Measurements from ENCODE around the gene CASQ1.
A peak's percentile ranks its signal among the peaks of the same experiment; 100 is the strongest.

The CASQ1 gene

DNA sequence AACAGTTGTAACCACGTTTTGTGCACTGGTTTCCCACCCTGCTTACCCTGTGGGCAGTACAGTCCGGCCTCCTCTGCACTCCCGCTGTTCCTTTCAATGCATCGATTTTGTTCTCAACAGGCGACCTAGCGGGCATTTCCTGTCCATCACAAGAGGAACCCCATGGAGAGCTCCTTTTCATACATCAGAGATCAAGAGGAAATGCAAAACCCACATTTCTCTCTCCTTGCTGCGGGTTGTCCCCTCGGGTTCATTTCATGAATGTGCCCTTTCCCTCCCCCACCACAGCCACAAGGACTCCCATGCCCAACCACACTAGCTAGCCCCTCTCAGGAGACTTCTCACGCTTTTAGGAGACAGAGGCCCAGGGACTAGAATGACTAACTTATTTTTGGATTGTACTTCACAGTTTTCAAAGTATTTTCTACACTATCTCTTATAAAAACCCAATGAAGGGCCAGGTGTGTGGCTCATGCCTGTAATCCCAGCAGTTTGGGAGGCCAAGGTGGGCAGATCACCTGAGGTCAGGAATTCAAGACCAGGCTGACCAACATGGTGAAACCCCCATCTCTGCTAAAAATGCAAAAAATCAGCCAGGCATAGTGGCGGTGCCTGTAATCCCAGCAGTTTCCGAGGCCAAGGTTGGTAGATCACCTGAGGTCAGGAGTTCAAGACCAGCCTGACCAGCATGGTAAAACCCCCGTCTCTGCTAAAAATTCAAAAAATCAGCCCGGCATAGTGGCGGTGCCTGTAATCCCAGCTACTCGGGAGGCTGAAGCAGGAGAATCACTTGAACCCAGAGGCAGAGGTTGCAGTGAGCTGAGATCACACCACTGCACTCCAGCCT is 20.6 kb upstream of the CASQ1 start:
- no peak for DNase-seq

- DNase-seq, result no peak
Observed at GRCh38 chr1:160171354-160171753, 19.0 kb upstream of the CASQ1 start.

DNA sequence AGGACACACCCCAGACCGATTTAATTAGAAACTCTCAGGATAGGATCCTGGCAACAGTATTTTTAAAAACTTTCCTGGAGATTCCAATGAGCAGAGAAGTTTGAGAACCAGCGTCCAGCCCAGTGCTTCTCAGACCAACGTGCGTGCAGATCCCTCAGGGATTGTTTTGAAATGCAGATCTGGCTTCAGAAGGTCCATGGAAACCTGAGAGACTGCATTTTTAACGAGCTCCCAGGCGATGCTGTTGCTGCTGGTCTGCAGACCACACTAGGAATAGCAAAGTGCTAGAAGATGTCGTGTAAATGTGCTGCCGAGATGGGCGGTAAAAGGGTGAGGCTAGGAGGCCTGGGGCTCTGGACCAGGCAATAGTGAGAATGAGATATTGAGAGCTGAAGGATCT is 18.4 kb upstream of the CASQ1 start:
- DNase-seq, result no peak

- no peak for DNase-seq
Observed at GRCh38 chr1:160177231-160177630, 13.1 kb upstream of the CASQ1 start.

DNA sequence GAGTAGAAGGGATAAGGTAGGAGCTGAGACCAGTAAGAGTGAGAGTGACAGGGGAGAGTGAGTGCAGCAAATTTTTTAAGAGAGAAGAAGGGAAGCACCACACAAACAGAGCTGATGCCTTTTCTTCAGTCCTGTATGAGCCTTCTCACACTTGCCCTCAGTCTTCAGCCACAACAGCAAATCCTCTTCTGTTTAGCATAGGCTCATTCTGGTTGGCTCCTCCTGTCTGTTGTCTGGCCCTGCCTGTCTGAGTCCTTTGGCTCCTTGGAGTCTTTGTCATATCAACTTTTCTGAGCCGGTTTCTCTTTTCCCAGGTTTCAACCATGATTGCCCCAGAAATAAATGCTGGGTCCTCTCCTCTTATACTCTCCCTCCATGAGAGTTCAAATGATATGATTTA is 12.7 kb upstream of the CASQ1 start:
- DNase-seq, result no peak

- no peak for DNase-seq
Observed at GRCh38 chr1:160178731-160179130, 11.6 kb upstream of the CASQ1 start.

DNA sequence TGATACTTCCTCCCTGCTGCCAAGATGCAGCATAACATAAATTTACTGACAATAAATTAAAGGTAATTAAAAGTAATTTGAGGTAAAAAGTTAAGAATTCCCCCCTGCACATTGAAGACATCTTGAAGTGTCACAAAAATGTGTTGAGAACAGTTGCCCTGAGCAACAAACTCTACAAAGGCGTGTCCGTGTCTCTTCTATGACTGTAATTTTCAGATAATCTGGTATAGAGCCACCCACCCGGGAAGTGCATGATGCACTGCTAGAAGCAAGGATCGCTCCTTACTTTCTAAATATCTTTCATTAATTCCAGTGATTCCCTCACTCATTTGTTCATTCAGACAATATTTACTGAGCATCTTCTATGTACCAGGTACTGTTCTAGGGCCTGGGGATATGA is 11.0 kb upstream of the CASQ1 start:
- DNase-seq, result no peak

- DNase-seq, result no peak
Observed at GRCh38 chr1:160186246-160186645, 4.1 kb upstream of the CASQ1 start.

- no peak for DNase-seq
Observed at GRCh38 chr1:160186729-160187128, 3.6 kb upstream of the CASQ1 start.

GRCh38 chr1:160187407-160187806 is 3.0 kb upstream of the CASQ1 start:
- DNase-seq, result no peak

DNA sequence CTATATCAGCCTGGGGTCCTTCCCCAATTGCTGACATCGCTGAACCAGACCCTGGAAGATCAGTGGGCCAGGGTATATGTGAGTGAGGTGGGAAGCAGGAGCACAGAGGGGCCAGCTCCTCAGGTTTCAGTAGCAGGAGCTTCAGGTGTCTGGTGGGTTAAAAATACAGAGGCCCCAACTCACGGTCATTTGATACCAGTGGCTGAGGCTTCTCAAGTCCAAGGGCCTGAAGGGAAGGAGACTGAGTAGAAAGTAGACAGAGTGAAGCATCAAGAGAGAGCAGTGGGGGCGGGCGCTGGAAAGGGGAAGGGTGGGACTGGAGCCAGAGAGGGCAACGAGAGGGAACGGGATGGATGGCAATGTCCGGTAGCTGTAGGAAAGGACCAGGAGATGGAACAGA is 2.0 kb upstream of the CASQ1 start:
- no peak for DNase-seq

GRCh38 chr1:160191756-160192155 is 1.4 kb downstream of the CASQ1 start:
- no peak for DNase-seq

DNA sequence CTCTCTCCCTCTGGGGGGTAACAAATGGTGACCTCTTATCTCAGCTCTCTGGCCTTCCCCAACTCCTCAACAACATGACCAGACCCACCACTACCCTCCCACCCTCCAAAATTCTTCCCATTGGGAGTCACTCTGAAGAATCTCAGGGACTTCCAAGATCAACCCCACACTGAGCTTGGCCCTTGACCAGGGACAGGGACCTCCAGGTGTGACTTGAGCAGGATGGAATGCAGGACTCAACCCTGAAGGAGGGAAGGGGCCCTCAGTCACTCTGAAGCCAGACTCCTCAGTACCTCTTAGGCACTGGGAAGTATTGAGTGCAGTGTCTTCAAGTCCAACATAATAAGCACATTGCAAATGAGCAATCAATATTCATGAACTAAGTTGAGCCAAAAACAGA is 1.9 kb downstream of the CASQ1 start:
- DNase-seq, result no peak

DNA sequence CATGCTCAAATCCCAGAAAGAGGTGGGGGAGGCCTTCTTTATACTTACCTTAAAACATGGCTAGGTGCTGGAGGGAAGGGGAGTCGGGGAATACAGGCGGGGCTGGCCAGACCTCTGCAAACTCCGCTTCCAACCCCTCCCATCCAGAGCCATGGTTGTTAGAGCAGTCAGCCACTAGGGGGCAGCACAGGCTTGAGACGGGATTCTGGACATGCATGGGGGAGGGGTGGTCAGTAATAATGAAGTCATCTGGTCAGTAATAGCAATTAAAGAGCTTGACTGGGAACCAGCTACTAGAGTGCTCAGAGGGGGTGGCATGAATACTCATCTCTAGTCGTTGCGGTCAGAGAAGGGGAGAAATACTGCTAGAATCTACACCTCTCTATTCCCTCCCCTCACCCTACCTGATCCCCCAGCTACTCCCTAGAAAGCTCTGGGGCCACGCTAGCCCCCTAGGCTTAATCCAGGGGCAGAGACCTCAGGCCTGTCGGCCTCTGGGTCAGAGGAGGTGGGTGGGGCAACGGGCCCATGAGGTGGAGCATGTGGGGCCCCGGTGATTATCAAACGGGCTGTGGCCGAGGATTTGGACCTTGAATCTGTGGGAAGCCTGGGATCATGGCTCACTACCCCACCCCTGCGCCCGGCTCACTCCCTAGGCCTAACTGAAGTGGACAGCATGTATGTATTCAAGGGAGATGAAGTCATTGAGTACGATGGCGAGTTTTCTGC is 2.9 kb downstream of the CASQ1 start:
- peak; percentile 70 for DNase-seq

GRCh38 chr1:160193832-160194736 is 3.7 kb downstream of the CASQ1 start:
- DNase-seq, result no peak

- DNase-seq, result no peak
Observed at GRCh38 chr1:160194737-160195059, 4.3 kb downstream of the CASQ1 start.

GRCh38 chr1:160196143-160196542 is 5.8 kb downstream of the CASQ1 start:
- no peak for DNase-seq

GRCh38 chr1:160197231-160197630 is 6.9 kb downstream of the CASQ1 start:
- DNase-seq, result peak; percentile 26

DNA sequence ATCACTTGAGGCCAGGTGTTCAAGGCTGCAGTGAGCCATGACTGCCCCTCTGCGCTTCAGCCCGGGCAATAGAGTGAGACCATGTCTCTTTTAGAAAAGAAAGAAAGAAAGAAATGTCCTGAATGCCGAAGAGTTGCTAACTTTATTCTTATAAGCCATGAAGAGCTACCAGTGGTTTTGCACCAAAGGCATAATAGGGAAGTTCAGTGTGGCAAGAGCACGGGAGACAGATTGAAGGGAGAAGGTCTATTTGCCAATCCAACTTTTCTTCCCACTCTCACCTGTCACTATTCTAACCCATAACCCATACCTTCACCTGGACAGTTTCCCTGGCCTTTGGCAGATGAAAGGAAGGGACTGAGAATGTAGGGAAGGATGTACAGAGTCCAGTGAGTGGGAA is 10.4 kb downstream of the CASQ1 start:
- DNase-seq, result no peak

DNA sequence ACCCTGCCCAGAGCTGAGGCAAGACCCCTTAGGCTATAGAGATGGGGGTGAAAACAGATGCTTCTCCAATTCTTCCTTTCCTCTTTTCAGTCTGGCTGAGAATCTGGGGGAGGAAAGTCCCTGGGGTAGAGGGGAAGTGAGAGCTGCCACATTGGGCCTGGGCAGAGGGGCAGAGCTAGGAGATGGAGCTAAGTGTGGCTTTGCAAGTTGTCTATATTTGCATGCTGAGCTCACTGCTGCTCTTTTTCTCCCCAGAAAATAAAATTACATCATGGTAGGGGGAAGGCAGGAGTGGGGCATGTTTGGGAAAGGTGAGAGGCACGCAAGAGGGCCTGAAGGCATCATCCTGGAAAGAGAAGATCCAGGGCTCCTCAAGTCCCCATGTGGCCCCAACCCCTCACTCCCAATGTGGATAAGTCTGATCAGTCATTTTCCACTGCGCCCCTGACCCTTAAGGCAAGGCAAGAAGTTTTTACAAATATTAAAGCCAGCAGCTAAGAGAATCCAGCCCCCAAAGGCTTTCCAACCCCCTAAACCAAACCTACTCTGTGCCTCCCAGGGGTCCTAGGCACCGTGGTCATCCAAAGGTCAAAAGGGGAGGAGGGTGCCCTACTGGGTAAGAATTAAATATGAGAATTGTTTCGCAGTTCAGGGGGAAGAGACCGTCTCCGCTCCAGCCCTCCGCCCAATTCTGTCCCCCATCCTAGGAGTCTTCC is 14.3 kb downstream of the CASQ1 start:
- no peak for DNase-seq

GRCh38 chr1:160205242-160206035 is 15.1 kb downstream of the CASQ1 start, which contains the start of gene PEA15:
TSS of gene PEA15 (plus strand) at chr1:160205384. CDS start at chr1:160211545, 6,161 bp downstream.
- DNase-seq, result peak; percentile 20

GRCh38 chr1:160206036-160206389 is 15.6 kb downstream of the CASQ1 start:
- no peak for DNase-seq

All from DMS 273 treated with DMSO at 0.1 percent for 48 hours (cell line).